ENCODE data around the gene HEXA.

Gene HEXA

DNA sequence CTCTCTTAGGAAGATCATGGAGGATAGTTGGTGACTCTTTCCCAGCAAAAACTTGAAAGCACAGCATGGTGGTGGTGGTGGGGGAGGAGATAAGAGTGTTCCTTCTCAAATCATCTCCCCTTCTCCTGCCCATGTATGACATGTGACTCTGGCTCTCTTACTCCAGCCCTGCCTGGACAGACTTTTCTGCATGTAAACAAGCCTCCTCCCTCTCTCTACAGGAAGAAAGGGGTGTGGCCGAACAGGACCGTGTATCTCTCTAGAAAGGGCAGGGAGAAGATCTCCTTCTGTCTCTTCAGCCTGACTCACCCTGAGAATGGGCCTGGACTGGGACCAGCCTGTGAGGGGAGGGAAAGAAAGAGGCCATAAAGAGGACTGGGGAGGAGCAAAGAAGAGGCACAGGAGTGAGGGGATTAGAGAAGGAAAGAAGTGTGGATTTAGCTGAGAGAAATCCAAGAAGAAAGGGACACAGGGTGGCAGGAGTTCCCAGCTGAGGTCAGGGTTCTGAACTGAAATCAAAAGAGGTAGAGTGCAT lies 57.3 kb downstream of the HEXA start:
- DNase-seq (ENCODE audit: low read depth) = no peak
- H3K4me3 ChIP-seq (ENCODE audit: control insufficient read depth, low read depth, low read length) = no peak overlapping the region
- TF ChIP-seq, protein P1, sequence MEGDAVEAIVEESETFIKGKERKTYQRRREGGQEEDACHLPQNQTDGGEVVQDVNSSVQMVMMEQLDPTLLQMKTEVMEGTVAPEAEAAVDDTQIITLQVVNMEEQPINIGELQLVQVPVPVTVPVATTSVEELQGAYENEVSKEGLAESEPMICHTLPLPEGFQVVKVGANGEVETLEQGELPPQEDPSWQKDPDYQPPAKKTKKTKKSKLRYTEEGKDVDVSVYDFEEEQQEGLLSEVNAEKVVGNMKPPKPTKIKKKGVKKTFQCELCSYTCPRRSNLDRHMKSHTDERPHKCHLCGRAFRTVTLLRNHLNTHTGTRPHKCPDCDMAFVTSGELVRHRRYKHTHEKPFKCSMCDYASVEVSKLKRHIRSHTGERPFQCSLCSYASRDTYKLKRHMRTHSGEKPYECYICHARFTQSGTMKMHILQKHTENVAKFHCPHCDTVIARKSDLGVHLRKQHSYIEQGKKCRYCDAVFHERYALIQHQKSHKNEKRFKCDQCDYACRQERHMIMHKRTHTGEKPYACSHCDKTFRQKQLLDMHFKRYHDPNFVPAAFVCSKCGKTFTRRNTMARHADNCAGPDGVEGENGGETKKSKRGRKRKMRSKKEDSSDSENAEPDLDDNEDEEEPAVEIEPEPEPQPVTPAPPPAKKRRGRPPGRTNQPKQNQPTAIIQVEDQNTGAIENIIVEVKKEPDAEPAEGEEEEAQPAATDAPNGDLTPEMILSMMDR (conservative IDR thresholded peaks at IDR 0.05; ENCODE audit: control insufficient read depth, insufficient read depth, low read depth, low read length) = no peak

- no peak overlapping the region for H3K4me3 ChIP-seq (ENCODE audit: control insufficient read depth, low read depth, low read length)
- TF ChIP-seq, protein P1 (conservative IDR thresholded peaks at IDR 0.05; ENCODE audit: control insufficient read depth, insufficient read depth, low read depth, low read length) = no peak
- DNase-seq (ENCODE audit: low read depth) = peak; percentile 5
Measured at GRCh38 chr15:72315706-72316370, 60.0 kb downstream of the HEXA start.

DNA sequence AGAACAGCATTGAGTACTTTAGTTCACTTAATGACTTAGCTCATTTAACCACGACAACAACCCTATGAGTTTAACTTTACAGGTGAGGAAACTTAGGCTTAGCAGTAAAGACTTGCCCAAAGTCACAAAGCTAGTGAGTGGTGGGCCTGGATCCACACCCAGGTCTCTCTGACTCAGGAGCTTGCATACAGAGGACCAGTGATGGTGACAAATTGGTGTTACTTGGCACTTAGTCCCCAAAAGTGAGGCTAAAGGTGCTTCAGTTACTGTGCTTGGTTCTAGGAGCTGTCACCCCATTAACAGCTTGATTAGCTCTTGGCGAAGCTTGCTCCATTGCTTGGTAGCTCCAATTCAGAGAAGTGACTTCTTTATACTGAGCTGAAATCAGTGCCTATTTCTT lies 61.9 kb downstream of the HEXA start:
- TF ChIP-seq, protein P1 (conservative IDR thresholded peaks at IDR 0.05; ENCODE audit: control insufficient read depth, insufficient read depth, low read depth, low read length) = no peak
- no peak overlapping the region for H3K4me3 ChIP-seq (ENCODE audit: control insufficient read depth, low read depth, low read length)
- no peak for DNase-seq (ENCODE audit: low read depth)

DNA sequence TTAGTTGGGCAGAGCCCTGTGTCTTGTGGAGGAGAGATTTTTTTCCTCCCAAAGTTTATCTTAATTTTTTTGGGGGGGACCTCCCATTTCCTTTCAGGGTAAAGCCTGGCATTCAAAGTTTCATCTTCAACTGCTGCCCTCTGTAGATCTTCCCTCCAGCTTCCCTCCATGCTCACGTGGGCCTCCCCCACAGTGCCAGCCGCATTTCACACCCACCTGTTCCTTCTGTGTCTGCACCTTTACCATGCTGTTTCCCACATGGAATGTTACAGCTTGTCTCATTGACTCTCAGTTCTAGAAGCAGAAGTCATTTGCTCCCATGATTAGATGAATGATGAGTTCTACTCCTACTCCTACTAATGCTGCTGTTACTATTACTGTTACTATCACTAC lies 62.4 kb downstream of the HEXA start:
- TF ChIP-seq, protein P1 (conservative IDR thresholded peaks at IDR 0.05; ENCODE audit: control insufficient read depth, insufficient read depth, low read depth, low read length) = no peak
- no peak for DNase-seq (ENCODE audit: low read depth)
- no peak overlapping the region for H3K4me3 ChIP-seq (ENCODE audit: control insufficient read depth, low read depth, low read length)

- TF ChIP-seq, protein P1 (conservative IDR thresholded peaks at IDR 0.05; ENCODE audit: control insufficient read depth, insufficient read depth, low read depth, low read length) = peak; percentile 81
- H3K4me3 ChIP-seq (ENCODE audit: control insufficient read depth, low read depth, low read length) = no peak overlapping the region
- DNase-seq (ENCODE audit: low read depth) = peak; percentile 73
Measured at GRCh38 chr15:72312605-72313447, 63.0 kb downstream of the HEXA start.

DNA sequence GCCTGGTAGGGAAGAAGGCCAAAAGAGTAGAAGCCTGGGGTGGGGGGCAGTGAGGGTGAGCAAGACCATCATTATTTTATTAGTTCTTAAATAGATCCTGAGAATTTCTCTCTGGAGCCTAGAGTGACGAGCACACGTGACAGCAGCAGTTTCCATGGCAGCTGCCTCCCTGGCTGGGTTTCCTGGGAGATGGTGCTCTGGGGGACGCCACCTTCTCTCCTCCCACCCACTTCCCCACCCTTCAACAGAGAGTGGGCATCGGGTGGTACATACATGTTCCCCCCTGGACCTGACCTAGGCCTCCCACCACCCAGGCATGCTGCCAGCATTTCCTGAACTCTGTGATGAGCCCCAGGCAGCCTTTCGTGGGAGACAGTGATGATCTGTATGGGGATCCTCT lies 68.8 kb downstream of the HEXA start:
- DNase-seq (ENCODE audit: low read depth) = no peak
- TF ChIP-seq, protein P1 (conservative IDR thresholded peaks at IDR 0.05; ENCODE audit: control insufficient read depth, insufficient read depth, low read depth, low read length) = no peak
- H3K4me3 ChIP-seq (ENCODE audit: control insufficient read depth, low read depth, low read length) = no peak overlapping the region

All from fibroblast of mammary gland (primary cell).